CD4-positive, alpha-beta T cell (primary cell): Measurements from ENCODE around the gene TMEM39B. TPM values are rescaled to one million over a fixed set of nuclear protein-coding genes. Genes with fewer than 3 reads are reported as not detected.
"Not testable (repeated sequence)": the region's sequence is repeated elsewhere in the genome, so short reads cannot be mapped to it uniquely, and the experiment has no call there.

Experiments
- ATAC-seq: fragments of 200-7000 bp; cut with Tn5 transposase; one replicate; pipeline ENCODE4 v1.10.0; 2022; ENCODE audit warnings: mild to moderate bottlenecking; ENCODE audit not compliant: poor library complexity
- CTCF ChIA-PET: fragments of 350-600 bp; sonication (Branson Sonifier 250); formaldehyde crosslinking; loops from one replicate; lab custom pipeline; 2021; ENCODE audit warnings: antibody characterized with exemption, inconsistent platforms; lab: Charles Lee
- POLR2A ChIA-PET: fragments of 350-600 bp; sonication (Branson Sonifier 250); formaldehyde crosslinking; loops from one replicate; lab custom pipeline; 2021; ENCODE audit warnings: antibody characterized with exemption, inconsistent platforms; lab: Charles Lee
- DNase-seq, 14 experiments: peaks; one replicate each; pipeline ENCODE4 v3.0.0-alpha.2; 2013 to 2020; ENCODE audit warnings: mixed read lengths in 2 of 14
- H3K27ac ChIP-seq, 2 donors: one replicate each; pipeline versions ENCODE4 v1.5.1 to v1.7.0; 2013; ENCODE audit warnings: low read length in 2 of 2, low read depth in 1 of 2, mild to moderate bottlenecking in 1 of 2
- H3K27me3 ChIP-seq, 2 experiments: 1 replicate in 1 of 2; 2 replicates in 1 of 2; pipeline versions ENCODE4 v1.6.1 to v1.7.0; 2013; ENCODE audit warnings: low read length in 2 of 2, control low read depth in 1 of 2, mild to moderate bottlenecking in 1 of 2, moderate library complexity in 1 of 2; ENCODE audit not compliant: insufficient read depth in 2 of 2, control insufficient read depth in 1 of 2
- H3K36me3 ChIP-seq: one replicate; pipeline ENCODE4 v1.6.1; 2013; ENCODE audit warnings: low read length, control low read depth; ENCODE audit not compliant: insufficient read depth
- H3K4me1 ChIP-seq: one replicate; pipeline ENCODE4 v1.6.1; 2013; ENCODE audit warnings: low read length, control low read depth; ENCODE audit not compliant: insufficient read depth
- H3K4me3 ChIP-seq: one replicate; pipeline ENCODE4 v1.5.1; 2013; ENCODE audit warnings: mild to moderate bottlenecking, low read length, moderate library complexity
- H3K9me3 ChIP-seq, 2 experiments: 1 replicate in 1 of 2; 2 replicates in 1 of 2; pipeline versions ENCODE4 v1.6.1 to v1.7.0; 2013; ENCODE audit warnings: low read length in 2 of 2, mild to moderate bottlenecking in 2 of 2, control low read depth in 1 of 2, moderate library complexity in 1 of 2; ENCODE audit not compliant: control insufficient read depth in 1 of 2, insufficient read depth in 1 of 2
- H3K27ac Mint-ChIP-seq: one replicate; pipeline ENCODE4 v1.8.0; 2020; ENCODE audit warnings: mixed read lengths
- H3K27me3 Mint-ChIP-seq: one replicate; pipeline ENCODE4 v1.8.0; 2021; ENCODE audit warnings: mixed read lengths
- H3K36me3 Mint-ChIP-seq: one replicate; pipeline ENCODE4 v1.8.0; 2021; ENCODE audit warnings: low read depth, mixed read lengths
- H3K4me1 Mint-ChIP-seq: one replicate; pipeline ENCODE4 v1.8.0; 2021; ENCODE audit warnings: low read depth, mixed read lengths
- H3K4me3 Mint-ChIP-seq: one replicate; pipeline ENCODE4 v1.8.0; 2020; ENCODE audit warnings: mild to moderate bottlenecking, mixed read lengths
- H3K9me3 Mint-ChIP-seq: one replicate; pipeline ENCODE4 v1.8.0; 2020; ENCODE audit warnings: mixed read lengths
- CTCF ChIP-seq: fragments of 200-600 bp; IDR thresholded peaks from one replicate; pipeline ENCODE4 v1.8.0; 2022; ENCODE audit warnings: antibody characterized with exemption, mild to moderate bottlenecking
- intact Hi-C, 2 experiments: fragments of 100-400 bp; cut with DNase I in 1 of 2; cut with micrococcal nuclease in 1 of 2; formaldehyde crosslinking; loops; one replicate each; pipeline versions ENCODE4 v1.15.1 to v1.9.0; 2023 to 2025; cut with DNase I, micrococcal nuclease
- total RNA-seq, 174 experiments: library from RNA in 2 of 174; stranded (reverse) in 2 of 174; gene quantifications; one replicate each; pipeline ENCODE4 v1.2.3 and lab custom pipeline; 2021 to 2026

Gene TMEM39B
- total RNA-seq, 2 experiments from 2014 or later = 7.2 to 7.9 TPM

DNA sequence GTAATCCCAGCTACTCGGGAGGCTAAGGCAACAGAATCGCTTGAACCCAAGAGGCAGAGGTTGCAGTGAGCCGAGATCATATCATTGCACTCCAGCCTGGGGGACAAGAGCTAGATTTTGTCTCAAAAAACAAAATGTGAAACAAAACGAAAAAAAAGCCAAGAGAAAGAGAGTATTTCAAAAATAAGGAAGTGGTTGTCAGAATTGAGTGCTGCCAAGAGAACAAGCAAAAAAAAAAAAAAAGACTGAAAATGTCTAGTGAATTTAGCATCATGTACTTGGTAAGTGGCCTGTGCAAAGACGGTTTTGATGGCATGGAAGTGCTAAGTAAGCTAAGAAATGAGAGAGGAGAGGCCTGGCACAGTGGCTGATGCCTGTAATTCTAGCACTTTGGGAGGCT is 49.4 kb downstream of the TMEM39B start:
- CTCF ChIA-PET = interaction anchor here (1.2 kb wide), 1 partner anchor 13 kb away, joined by 4 read pairs; no protein-coding TSS in a partner anchor
- Mint-ChIP-seq H3K9me3 (no peaks in the 10 kb centered on the region), H3K27me3 (no peaks in the 10 kb centered on the region), H3K27ac (peak overlapping the region; percentile 57), H3K4me3 (peak overlapping the region; percentile 8), H3K36me3 (peaks cover 5% of the 10 kb centered on the region), H3K4me1 (peaks cover 46% of the 10 kb centered on the region)
- intact Hi-C loops = no loop called here
- DNase-seq = no peak
- H3K36me3 ChIP-seq = no peaks in the 10 kb centered on the region
- TF ChIP-seq CTCF = no peak
- H3K4me1 ChIP-seq = peaks cover 44% of the 10 kb centered on the region
- H3K27me3 ChIP-seq = no peaks in the 10 kb centered on the region
- H3K27ac ChIP-seq = no peak overlapping the region
- POLR2A ChIA-PET = interaction anchor here (0.5 to 3.3 kb wide), 5 partner anchors 14 to 215 kb away, joined by 3 to 18 read pairs (median 3); partner anchors contain the start of genes KPNA6 and LCK
- H3K4me3 ChIP-seq = no peak overlapping the region
- no peak for ATAC-seq
- no peaks in the 10 kb centered on the region for H3K9me3 ChIP-seq

DNA sequence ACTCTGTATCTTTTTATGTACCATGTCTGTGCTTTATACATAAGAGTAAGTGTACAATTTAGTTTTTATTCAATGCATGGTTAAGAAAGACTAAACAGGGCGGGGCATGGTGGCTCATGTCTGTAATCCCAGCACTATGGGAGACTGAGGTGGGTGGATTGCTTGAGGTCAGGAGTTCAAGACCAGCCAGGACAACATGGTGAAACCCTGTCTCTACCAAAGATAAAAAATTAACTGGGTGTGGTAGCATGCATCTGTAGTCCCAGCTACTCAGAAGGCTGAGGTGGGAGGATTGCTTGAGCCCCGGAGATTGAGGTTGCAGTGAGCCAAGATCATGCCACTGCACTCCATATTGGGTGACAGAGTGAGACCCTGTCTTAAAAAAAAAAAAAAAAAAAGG is 50.6 kb downstream of the TMEM39B start:
- CTCF ChIA-PET, H3K36me3 Mint-ChIP-seq, H3K27ac ChIP-seq, H3K27me3 ChIP-seq, H3K9me3 ChIP-seq, H3K36me3 ChIP-seq, H3K9me3 Mint-ChIP-seq, ATAC-seq, H3K27me3 Mint-ChIP-seq, H3K4me3 Mint-ChIP-seq, DNase-seq, H3K4me3 ChIP-seq, intact Hi-C loops: not testable (repeated sequence)
- POLR2A ChIA-PET = interaction anchor here (0.7 kb wide), 1 partner anchor 15 kb away, joined by 4 read pairs; the partner anchor contains the start of gene KPNA6
- peaks cover 44% of the 10 kb centered on the region for H3K4me1 ChIP-seq
- H3K4me1 Mint-ChIP-seq = peaks cover 49% of the 10 kb centered on the region
- H3K27ac Mint-ChIP-seq = peak overlapping the region; percentile 50

DNA sequence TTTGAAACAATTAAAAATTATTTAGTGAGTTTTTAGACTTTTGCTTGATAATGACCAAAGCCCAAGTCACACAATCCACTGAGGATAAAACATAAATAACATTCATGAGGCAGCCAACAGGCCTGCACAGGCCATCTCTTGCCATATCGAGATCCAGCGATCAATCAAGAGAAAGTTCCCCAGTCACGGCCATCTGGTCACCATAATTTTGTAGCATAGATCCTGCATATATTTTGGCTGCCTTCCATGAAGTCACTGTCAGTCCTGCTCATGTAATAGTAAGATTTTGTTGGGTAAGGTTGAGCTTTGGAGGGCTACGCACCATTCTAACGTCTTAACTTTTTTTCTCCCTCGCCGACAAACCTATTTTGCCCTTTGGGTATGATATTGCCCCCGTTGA is 52.6 kb downstream of the TMEM39B start:
- Histone ChIP-seq H3K36me3 (peaks cover 8% of the 10 kb centered on the region), H3K27me3 (no peaks in the 10 kb centered on the region), H3K4me1 (peaks cover 38% of the 10 kb centered on the region), H3K9me3 (no peaks in the 10 kb centered on the region), H3K4me3 (no peak overlapping the region), H3K27ac (no peak overlapping the region)
- Mint-ChIP-seq H3K4me1 (peaks cover 64% of the 10 kb centered on the region), H3K27ac (no peak overlapping the region), H3K9me3 (no peaks in the 10 kb centered on the region), H3K27me3 (no peaks in the 10 kb centered on the region), H3K36me3 (peaks cover 21% of the 10 kb centered on the region), H3K4me3 (no peak overlapping the region)
- POLR2A ChIA-PET = no interaction called here
- CTCF ChIA-PET = interaction anchor here (1.0 to 1.6 kb wide), 2 partner anchors 10 to 16 kb away, joined by 4 to 5 read pairs; no protein-coding TSS in a partner anchor
- intact Hi-C loops = no loop called here
- ATAC-seq (no peak), DNase-seq (no peak)
- TF ChIP-seq CTCF = no peak

- Histone ChIP-seq H3K36me3 (peaks cover 8% of the 10 kb centered on the region), H3K27ac (no peak overlapping the region), H3K4me3 (no peak overlapping the region), H3K4me1 (peaks cover 24% of the 10 kb centered on the region), H3K9me3 (no peaks in the 10 kb centered on the region), H3K27me3 (no peaks in the 10 kb centered on the region)
- CTCF ChIA-PET = interaction anchor here (1.0 to 1.1 kb wide), 2 partner anchors 9 to 338 kb away, joined by 3 read pairs; no protein-coding TSS in a partner anchor
- no peak for DNase-seq
- Mint-ChIP-seq H3K27me3 (no peaks in the 10 kb centered on the region), H3K4me3 (no peak overlapping the region), H3K27ac (peak overlapping the region; percentile 5), H3K9me3 (no peaks in the 10 kb centered on the region), H3K36me3 (peaks cover 25% of the 10 kb centered on the region), H3K4me1 (peaks cover 52% of the 10 kb centered on the region)
- intact Hi-C loops = no loop called here
- POLR2A ChIA-PET = interaction anchor here (1.5 kb wide), 1 partner anchor 19 kb away, joined by 5 read pairs; the partner anchor contains the start of gene KPNA6
- no peak for ATAC-seq
- no peak for TF ChIP-seq CTCF
Observed at GRCh38 chr1:32126770-32127169, 54.0 kb downstream of the TMEM39B start.
